ENCODE data around the gene HIPK2.

DNA sequence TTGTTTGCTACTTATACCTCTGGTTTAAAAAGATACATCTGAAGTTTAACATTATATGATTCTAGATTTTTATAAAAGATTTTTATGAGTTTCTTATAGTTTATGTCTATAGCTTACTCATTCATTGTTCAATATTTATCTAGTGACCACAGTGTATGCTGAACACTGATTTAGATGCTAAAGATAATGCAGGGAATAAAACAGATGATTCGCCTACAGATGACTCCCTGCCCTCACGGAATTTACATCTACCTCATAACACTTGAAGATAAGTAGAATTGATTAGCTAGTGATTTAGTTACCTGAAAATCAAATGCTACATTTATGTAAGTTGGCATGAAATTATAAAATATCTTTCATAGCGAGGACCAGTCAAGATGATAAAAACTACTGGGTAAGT, 105.8 kb downstream of the HIPK2 start:
- TF ChIP-seq, protein P1, sequence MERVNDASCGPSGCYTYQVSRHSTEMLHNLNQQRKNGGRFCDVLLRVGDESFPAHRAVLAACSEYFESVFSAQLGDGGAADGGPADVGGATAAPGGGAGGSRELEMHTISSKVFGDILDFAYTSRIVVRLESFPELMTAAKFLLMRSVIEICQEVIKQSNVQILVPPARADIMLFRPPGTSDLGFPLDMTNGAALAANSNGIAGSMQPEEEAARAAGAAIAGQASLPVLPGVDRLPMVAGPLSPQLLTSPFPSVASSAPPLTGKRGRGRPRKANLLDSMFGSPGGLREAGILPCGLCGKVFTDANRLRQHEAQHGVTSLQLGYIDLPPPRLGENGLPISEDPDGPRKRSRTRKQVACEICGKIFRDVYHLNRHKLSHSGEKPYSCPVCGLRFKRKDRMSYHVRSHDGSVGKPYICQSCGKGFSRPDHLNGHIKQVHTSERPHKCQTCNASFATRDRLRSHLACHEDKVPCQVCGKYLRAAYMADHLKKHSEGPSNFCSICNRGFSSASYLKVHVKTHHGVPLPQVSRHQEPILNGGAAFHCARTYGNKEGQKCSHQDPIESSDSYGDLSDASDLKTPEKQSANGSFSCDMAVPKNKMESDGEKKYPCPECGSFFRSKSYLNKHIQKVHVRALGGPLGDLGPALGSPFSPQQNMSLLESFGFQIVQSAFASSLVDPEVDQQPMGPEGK (CRISPR knock-in tag; IDR thresholded peaks at IDR 0.05; ENCODE audit: borderline replicate concordance) = no peak
- TF ChIP-seq TOX (CRISPR knock-in tag; IDR thresholded peaks at IDR 0.05; ENCODE audit: borderline replicate concordance) (no peak), ZFP30 (CRISPR knock-in tag; IDR thresholded peaks at IDR 0.05) (no peak), ZNF70 (CRISPR knock-in tag; IDR thresholded peaks at IDR 0.05) (no peak), ZNF8 (CRISPR knock-in tag; IDR thresholded peaks at IDR 0.05) (no peak), CSDC2 (CRISPR knock-in tag; IDR thresholded peaks at IDR 0.05) (no peak), TCF4 (CRISPR knock-in tag; IDR thresholded peaks at IDR 0.05; ENCODE audit: borderline replicate concordance) (no peak), RARB (CRISPR knock-in tag; IDR thresholded peaks at IDR 0.05) (no peak), ARNTL (CRISPR knock-in tag; IDR thresholded peaks at IDR 0.05; ENCODE audit: borderline replicate concordance, low read depth) (no peak)
- TF ChIP-seq, protein P2, sequence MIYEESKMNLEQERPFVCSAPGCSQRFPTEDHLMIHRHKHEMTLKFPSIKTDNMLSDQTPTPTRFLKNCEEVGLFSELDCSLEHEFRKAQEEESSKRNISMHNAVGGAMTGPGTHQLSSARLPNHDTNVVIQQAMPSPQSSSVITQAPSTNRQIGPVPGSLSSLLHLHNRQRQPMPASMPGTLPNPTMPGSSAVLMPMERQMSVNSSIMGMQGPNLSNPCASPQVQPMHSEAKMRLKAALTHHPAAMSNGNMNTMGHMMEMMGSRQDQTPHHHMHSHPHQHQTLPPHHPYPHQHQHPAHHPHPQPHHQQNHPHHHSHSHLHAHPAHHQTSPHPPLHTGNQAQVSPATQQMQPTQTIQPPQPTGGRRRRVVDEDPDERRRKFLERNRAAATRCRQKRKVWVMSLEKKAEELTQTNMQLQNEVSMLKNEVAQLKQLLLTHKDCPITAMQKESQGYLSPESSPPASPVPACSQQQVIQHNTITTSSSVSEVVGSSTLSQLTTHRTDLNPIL (CRISPR knock-in tag; IDR thresholded peaks at IDR 0.05; ENCODE audit: low read depth) = no peak
- TF ChIP-seq, protein P3, sequence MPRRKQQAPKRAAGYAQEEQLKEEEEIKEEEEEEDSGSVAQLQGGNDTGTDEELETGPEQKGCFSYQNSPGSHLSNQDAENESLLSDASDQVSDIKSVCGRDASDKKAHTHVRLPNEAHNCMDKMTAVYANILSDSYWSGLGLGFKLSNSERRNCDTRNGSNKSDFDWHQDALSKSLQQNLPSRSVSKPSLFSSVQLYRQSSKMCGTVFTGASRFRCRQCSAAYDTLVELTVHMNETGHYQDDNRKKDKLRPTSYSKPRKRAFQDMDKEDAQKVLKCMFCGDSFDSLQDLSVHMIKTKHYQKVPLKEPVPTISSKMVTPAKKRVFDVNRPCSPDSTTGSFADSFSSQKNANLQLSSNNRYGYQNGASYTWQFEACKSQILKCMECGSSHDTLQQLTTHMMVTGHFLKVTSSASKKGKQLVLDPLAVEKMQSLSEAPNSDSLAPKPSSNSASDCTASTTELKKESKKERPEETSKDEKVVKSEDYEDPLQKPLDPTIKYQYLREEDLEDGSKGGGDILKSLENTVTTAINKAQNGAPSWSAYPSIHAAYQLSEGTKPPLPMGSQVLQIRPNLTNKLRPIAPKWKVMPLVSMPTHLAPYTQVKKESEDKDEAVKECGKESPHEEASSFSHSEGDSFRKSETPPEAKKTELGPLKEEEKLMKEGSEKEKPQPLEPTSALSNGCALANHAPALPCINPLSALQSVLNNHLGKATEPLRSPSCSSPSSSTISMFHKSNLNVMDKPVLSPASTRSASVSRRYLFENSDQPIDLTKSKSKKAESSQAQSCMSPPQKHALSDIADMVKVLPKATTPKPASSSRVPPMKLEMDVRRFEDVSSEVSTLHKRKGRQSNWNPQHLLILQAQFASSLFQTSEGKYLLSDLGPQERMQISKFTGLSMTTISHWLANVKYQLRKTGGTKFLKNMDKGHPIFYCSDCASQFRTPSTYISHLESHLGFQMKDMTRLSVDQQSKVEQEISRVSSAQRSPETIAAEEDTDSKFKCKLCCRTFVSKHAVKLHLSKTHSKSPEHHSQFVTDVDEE (CRISPR knock-in tag; IDR thresholded peaks at IDR 0.05) = no peak
- TF ChIP-seq, protein P4, sequence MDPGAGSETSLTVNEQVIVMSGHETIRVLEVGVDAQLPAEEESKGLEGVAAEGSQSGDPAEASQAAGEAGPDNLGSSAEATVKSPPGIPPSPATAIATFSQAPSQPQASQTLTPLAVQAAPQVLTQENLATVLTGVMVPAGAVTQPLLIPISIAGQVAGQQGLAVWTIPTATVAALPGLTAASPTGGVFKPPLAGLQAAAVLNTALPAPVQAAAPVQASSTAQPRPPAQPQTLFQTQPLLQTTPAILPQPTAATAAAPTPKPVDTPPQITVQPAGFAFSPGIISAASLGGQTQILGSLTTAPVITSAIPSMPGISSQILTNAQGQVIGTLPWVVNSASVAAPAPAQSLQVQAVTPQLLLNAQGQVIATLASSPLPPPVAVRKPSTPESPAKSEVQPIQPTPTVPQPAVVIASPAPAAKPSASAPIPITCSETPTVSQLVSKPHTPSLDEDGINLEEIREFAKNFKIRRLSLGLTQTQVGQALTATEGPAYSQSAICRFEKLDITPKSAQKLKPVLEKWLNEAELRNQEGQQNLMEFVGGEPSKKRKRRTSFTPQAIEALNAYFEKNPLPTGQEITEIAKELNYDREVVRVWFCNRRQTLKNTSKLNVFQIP (CRISPR knock-in tag; IDR thresholded peaks at IDR 0.05; ENCODE audit: borderline replicate concordance, low read depth) = no peak
